ENCODE measurements around the gene GLIPR2. TPM values are rescaled to one million over a fixed set of nuclear protein-coding genes. Genes with fewer than 3 reads are reported as not detected.

The GLIPR2 gene
- total and polyA plus RNA-seq, 2 experiments from 2014 or later: 5.1 to 5.7 TPM

- Histone ChIP-seq H2AFZ (no peak overlapping the region), H3K79me2 (replicated peaks; ENCODE audit: insufficient read depth) (no peaks in the 10 kb centered on the region), H3K9me2 (ENCODE audit: insufficient read depth) (no peaks in the 10 kb centered on the region), H3K4me2 (peak overlapping the region; percentile 13), H3K4me1 (ENCODE audit: insufficient read depth) (peaks cover 22% of the 10 kb centered on the region), H3K27ac (ENCODE audit: low read depth) (peak overlapping the region; percentile 11), H4K20me1 (replicated peaks; ENCODE audit: insufficient read depth) (no peaks in the 10 kb centered on the region), H3K36me3 (ENCODE audit: insufficient read depth) (no peaks in the 10 kb centered on the region), H3K4me3 (peak overlapping the region; percentile 6; the same call in 1 of the 2 replicates), H3K27me3 (ENCODE audit: insufficient read depth) (no peaks in the 10 kb centered on the region), H3F3A (replicated peaks; ENCODE audit: low read depth) (no peaks in the 10 kb centered on the region)
- DNase-seq (ENCODE audit: low spot score) (no peak), ATAC-seq (no peak)
- no peak; the same call in 1 of the 2 replicates for TF ChIP-seq NANOG (IDR thresholded peaks at IDR 0.05; ENCODE audit: borderline replicate concordance)
- no peak for TF ChIP-seq ZNF331 (CRISPR knock-in tag; IDR thresholded peaks at IDR 0.05; ENCODE audit: low read depth)
- TF ChIP-seq CTCF (conservative IDR thresholded peaks at IDR 0.05; ENCODE audit: low read depth in 2 of 2): no peak
- no peak for TF ChIP-seq ZNF114 (CRISPR knock-in tag; IDR thresholded peaks at IDR 0.05)
- TF ChIP-seq POLR2AphosphoS5 (IDR thresholded peaks at IDR 0.05; ENCODE audit: low read depth): no peak
- no peak for TF ChIP-seq CREB1 (CRISPR knock-in tag; IDR thresholded peaks at IDR 0.05; ENCODE audit: low read depth)
- Mint-ChIP-seq H3K4me3 (peak overlapping the region; percentile 42), H3K27ac (peak overlapping the region; percentile 83), H3K27me3 (ENCODE audit: insufficient read depth, low read depth, poor library complexity) (peaks cover 2% of the 10 kb centered on the region), H3K4me1 (peaks cover 25% of the 10 kb centered on the region), H3K9me3 (no peaks in the 10 kb centered on the region), H3K36me3 (ENCODE audit: low read depth) (no peaks in the 10 kb centered on the region)
Observed at GRCh38 chr9:36093384-36093783, 43.1 kb upstream of the GLIPR2 start.

- H3K4me1 ChIP-seq (ENCODE audit: insufficient read depth): 0 out of 2 replicates have a peak, but pooled peaks cover 3% of the 10 kb centered on the region
- no peak for TF ChIP-seq EZH2phosphoT487 (IDR thresholded peaks at IDR 0.05; ENCODE audit: unreplicated experiment)
- TF ChIP-seq ZNF331 (CRISPR knock-in tag; IDR thresholded peaks at IDR 0.05; ENCODE audit: low read depth): no peak
- no peak for TF ChIP-seq JUNB (IDR thresholded peaks at IDR 0.05; ENCODE audit: unreplicated experiment)
- no peak for TF ChIP-seq STAT1 (IDR thresholded peaks at IDR 0.05; ENCODE audit: unreplicated experiment)
- no peak for TF ChIP-seq ETS1 (IDR thresholded peaks at IDR 0.05)
- no peak for TF ChIP-seq CREB1 (CRISPR knock-in tag; IDR thresholded peaks at IDR 0.05; ENCODE audit: low read depth)
- TF ChIP-seq NANOG (IDR thresholded peaks at IDR 0.05; ENCODE audit: borderline replicate concordance): no peak
- TF ChIP-seq REST (IDR thresholded peaks at IDR 0.05; ENCODE audit: unreplicated experiment): no peak
- TF ChIP-seq CTCF (conservative IDR thresholded peaks at IDR 0.05; ENCODE audit: low read depth in 2 of 2): no peak
- TF ChIP-seq ZNF114 (CRISPR knock-in tag; IDR thresholded peaks at IDR 0.05): no peak
Observed at GRCh38 chr9:36099718-36100117, 36.8 kb upstream of the GLIPR2 start.

More at GRCh38 chr9:36099718-36100117, 36.8 kb upstream of the GLIPR2 start:
- no peaks in the 10 kb centered on the region; the same call in 2 of the 3 replicates for H3K36me3 Mint-ChIP-seq (ENCODE audit: low read depth)
- H3K36me3 ChIP-seq (ENCODE audit: insufficient read depth): no peaks in the 10 kb centered on the region
- no peak overlapping the region for H2AFZ ChIP-seq
- DNase-seq (ENCODE audit: low spot score) (no peak), ATAC-seq (no peak)
- no peaks in the 10 kb centered on the region for H3K27me3 ChIP-seq (ENCODE audit: insufficient read depth)
- no peak overlapping the region for H3K4me3 Mint-ChIP-seq
- no peaks in the 10 kb centered on the region for H3K79me2 ChIP-seq (replicated peaks; ENCODE audit: insufficient read depth)
- H3K27ac Mint-ChIP-seq: 0 out of 2 replicates have a peak overlapping the region, but pooled peaks have one; percentile 32
- no peaks in the 10 kb centered on the region for H3F3A ChIP-seq (replicated peaks; ENCODE audit: low read depth)
- no peaks in the 10 kb centered on the region for H3K9me3 Mint-ChIP-seq
- peaks cover 25% of the 10 kb centered on the region for H3K4me1 Mint-ChIP-seq
- H3K27ac ChIP-seq (ENCODE audit: low read depth): peak overlapping the region; percentile 1; the same call in 1 of the 2 replicates
- no peaks in the 10 kb centered on the region for H4K20me1 ChIP-seq (replicated peaks; ENCODE audit: insufficient read depth)
- H3K9me2 ChIP-seq (ENCODE audit: insufficient read depth): no peaks in the 10 kb centered on the region
- H3K4me2 ChIP-seq: no peak overlapping the region
- peaks cover 2% of the 10 kb centered on the region for H3K27me3 Mint-ChIP-seq (ENCODE audit: insufficient read depth, low read depth, poor library complexity)
- no peak overlapping the region for H3K4me3 ChIP-seq

All from GM23338 (cell line).